T-helper 2 cell (primary cell): ENCODE results near the gene KLHDC3.
A peak's percentile ranks its signal among the peaks of the same experiment; 100 is the strongest.

ENCODE experiments used
- DNase-seq, 5 experiments: peaks; one replicate each; pipeline versions ENCODE4 v3.0.0 to v3.0.0-alpha.2; 2012 to 2022

The KLHDC3 gene

DNA sequence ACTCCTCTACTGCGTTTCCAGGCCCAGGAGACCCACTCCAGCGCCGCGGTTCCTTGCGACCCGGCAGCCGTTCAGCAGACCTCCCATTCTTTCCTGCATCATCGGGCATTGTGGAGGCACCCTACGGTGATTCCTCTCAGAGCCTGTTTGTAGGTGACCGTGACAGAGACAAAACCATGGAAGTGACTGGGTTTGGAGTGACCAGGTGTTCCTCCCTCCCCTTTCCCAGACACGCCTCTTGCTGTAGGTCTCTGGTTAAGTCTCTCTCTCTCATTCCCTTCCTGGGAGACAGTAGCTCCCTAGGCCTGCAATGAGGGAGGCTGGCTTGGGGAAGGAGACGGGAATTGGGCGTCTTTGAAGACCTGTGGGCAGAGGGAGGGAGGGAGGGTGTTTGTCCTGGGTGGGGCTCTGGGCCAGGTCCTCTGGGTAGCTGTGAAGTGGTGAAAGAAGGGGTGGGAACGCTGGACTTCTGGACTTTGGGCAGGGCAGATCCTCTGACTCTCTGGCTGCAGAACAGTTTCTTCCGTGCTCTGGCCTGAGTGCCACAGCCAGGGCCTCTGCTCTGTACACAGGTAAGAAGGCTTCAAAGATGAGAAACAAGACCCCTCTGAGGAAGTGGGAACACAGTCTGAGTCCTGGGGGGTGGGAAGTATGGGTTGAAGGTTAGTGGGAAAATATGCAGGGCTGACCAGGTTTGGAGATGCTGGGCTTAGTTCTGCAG is 46.1 kb downstream of the KLHDC3 start:
- no peak for DNase-seq

DNA sequence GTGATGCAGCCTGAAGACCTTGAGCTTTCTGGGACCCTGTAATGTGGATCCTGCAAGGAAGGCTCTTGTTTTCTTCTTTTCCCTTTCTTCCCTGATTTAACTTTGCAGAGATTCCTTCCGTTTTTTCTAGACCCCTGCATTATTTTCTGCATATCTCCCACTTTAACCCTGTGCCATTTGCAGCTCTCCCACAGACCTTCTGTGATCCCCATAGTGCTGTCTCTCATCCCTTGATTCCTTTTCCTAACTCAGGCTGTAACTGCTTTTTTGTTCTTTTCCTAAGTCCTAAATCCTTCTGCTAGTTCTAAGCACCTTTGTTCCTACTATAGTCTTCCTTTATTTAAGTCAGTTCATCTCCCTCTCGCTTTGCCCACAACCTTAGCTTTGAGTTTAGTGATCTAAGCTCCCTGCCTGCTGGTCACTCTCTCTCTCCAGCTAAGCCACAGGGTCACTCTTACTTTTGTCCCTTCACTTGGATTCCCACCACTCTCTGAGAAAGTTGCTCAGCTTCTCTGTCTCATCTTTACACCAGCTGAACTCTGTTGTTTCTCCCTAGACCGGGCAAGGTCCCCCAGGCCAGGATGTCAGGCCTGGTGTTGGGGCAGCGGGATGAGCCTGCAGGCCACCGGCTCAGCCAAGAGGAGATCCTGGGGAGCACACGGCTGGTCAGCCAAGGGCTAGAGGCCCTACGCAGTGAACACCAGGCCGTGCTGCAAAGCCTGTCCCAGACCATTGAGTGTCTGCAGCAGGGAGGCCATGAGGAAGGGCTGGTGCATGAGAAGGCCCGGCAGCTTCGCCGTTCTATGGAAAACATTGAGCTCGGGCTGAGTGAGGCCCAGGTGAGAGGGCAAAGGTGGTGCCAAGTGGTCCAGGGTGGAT is 46.9 kb downstream of the KLHDC3 start:
- DNase-seq = no peak

- DNase-seq = no peak
These were observed 47.8 kb downstream of the KLHDC3 start for GRCh38 chr6:43061861-43062260.

GRCh38 chr6:43062818-43063217 is 48.8 kb downstream of the KLHDC3 start:
- DNase-seq = no peak

GRCh38 chr6:43070028-43070632 is 56.1 kb downstream of the KLHDC3 start:
- peak in 1 of 5 experiments; percentile 74 for DNase-seq
